Astrocyte (in vitro differentiated cells and primary cell): ENCODE data around the gene MAP1B.

Experiments
- EZH2 ChIP-seq: IDR thresholded peaks from 2 replicates; pipeline ENCODE4 v1.6.1; 2012; ENCODE audit warnings: mild to moderate bottlenecking, low read length, inconsistent platforms; ENCODE audit not compliant: insufficient read depth
- TF ChIP-seq, protein P1 (sequence below): IDR thresholded peaks from 2 replicates; pipeline ENCODE4 v1.5.1; 2011; ENCODE audit warnings: low read depth, mild to moderate bottlenecking, inconsistent platforms, low read length, moderate library complexity; ENCODE audit not compliant: insufficient read depth

DNA sequence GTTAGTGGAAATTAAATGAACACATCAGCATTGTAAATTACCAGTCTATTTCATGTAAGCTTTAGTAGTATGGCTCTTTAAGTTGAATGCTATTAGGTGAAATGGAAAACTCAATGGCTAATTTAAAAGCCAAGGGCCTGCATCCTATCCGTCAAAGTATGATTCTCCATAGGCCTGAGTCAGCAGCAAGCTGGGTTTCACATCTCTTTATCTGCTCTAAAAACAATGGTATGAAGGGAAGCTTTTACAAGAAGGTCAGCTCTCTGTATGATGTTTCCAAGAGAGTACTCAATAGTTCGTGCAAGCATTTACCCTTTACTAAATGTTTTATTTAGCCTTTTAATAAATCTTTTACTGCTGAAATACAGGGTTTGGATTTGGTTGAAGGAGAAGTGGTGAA lies 62.8 kb downstream of the MAP1B start:
- TF ChIP-seq, protein P1, sequence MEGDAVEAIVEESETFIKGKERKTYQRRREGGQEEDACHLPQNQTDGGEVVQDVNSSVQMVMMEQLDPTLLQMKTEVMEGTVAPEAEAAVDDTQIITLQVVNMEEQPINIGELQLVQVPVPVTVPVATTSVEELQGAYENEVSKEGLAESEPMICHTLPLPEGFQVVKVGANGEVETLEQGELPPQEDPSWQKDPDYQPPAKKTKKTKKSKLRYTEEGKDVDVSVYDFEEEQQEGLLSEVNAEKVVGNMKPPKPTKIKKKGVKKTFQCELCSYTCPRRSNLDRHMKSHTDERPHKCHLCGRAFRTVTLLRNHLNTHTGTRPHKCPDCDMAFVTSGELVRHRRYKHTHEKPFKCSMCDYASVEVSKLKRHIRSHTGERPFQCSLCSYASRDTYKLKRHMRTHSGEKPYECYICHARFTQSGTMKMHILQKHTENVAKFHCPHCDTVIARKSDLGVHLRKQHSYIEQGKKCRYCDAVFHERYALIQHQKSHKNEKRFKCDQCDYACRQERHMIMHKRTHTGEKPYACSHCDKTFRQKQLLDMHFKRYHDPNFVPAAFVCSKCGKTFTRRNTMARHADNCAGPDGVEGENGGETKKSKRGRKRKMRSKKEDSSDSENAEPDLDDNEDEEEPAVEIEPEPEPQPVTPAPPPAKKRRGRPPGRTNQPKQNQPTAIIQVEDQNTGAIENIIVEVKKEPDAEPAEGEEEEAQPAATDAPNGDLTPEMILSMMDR = no peak
- no peak for TF ChIP-seq EZH2
